Vagina (tissue), 2 donors: ENCODE results near the gene RRP8. TPM values are rescaled to one million over a fixed set of nuclear protein-coding genes. Genes with fewer than 3 reads are reported as not detected.

Source experiments
- DNase-seq, 2 donors: peaks; one replicate each; pipeline ENCODE4 v3.0.0-alpha.2; 2017; ENCODE audit errors: extremely low spot score in 2 of 2
- H3K27ac ChIP-seq: fragments of 200-600 bp; sonication (generic); one replicate; pipeline ENCODE4 v1.5.1; 2019
- H3K27me3 ChIP-seq: fragments of 200-600 bp; sonication (generic); one replicate; pipeline ENCODE4 v1.5.1; 2019
- H3K36me3 ChIP-seq, 2 donors: fragments of 200-600 bp; sonication (generic); one replicate each; pipeline ENCODE4 v1.5.1; 2017 to 2019
- H3K4me1 ChIP-seq: fragments of 200-600 bp; sonication (generic); one replicate; pipeline ENCODE4 v1.5.1; 2019
- H3K4me3 ChIP-seq, 2 donors: fragments of 200-600 bp; sonication (generic); 1 replicate in 1 of 2; 2 replicates in 1 of 2; pipeline ENCODE4 v1.5.1; 2016 to 2019
- H3K9me3 ChIP-seq: fragments of 200-600 bp; sonication (generic); one replicate; pipeline ENCODE4 v1.5.1; 2019
- CTCF ChIP-seq, 3 experiments: fragments of 450-650 bp in 2 of 3; fragments of 200-600 bp in 1 of 3; sonication (generic) in 1 of 3; IDR thresholded peaks; one replicate each; pipeline ENCODE4 v1.5.1; 2017 to 2019; ENCODE audit warnings: antibody characterized with exemption in 3 of 3, mild to moderate bottlenecking in 2 of 3, moderate library complexity in 2 of 3
- POLR2A ChIP-seq, 2 donors: fragments of 450-650 bp; IDR thresholded peaks; one replicate each; pipeline ENCODE4 v1.6.1; 2017; ENCODE audit warnings: antibody characterized with exemption in 2 of 2, mild to moderate bottlenecking in 2 of 2, moderate library complexity in 2 of 2
- POLR2AphosphoS5 ChIP-seq, 2 donors: sonication (generic); formaldehyde crosslinking; IDR thresholded peaks; one replicate each; pipeline ENCODE4 v1.9.0; 2017; ENCODE audit warnings: antibody characterized with exemption in 2 of 2, mild to moderate bottlenecking in 2 of 2, low read depth in 1 of 2; ENCODE audit not compliant: insufficient read depth in 1 of 2
- intact Hi-C: fragments of 100-400 bp; cut with DNase I; formaldehyde crosslinking; loops from one replicate; pipeline ENCODE4 v1.15.1; 2023
- total RNA-seq: library from RNA; depleted of rRNA; stranded (reverse); fragments of >200 nt; gene quantifications from one replicate; pipeline ENCODE4 v1.2.3, GENCODE V29; 2016

The RRP8 gene
- total RNA-seq, 1 donor from 2014 or later: 10.3 TPM

GRCh38 chr11:6612213-6613041 lies 9.0 kb upstream of the RRP8 start, which contains the start of gene TAF10:
TSS of gene TAF10 (minus strand) at chr11:6612216. CDS start at chr11:6612189, 27 bp downstream.
- peaks cover 33% of the 10 kb centered on the region for H3K4me1 ChIP-seq
- peak; percentile 97 for DNase-seq
- intact Hi-C loops: no loop called here

GRCh38 chr11:6611963-6612212 lies 8.5 kb upstream of the RRP8 start:
- Histone ChIP-seq H3K4me1 (peaks cover 35% of the 10 kb centered on the region), H3K36me3 (peaks cover 0 to 37% of the 10 kb centered on the region in 2 donors)

More at GRCh38 chr11:6612213-6613041, 9.0 kb upstream of the RRP8 start, which contains the start of gene TAF10:
- Histone ChIP-seq H3K9me3 (no peaks in the 10 kb centered on the region), H3K36me3 (peaks cover 0 to 37% of the 10 kb centered on the region in 2 donors), H3K27me3 (no peaks in the 10 kb centered on the region), H3K27ac (peak within 1 kb of the TSS; percentile 95), H3K4me3 (peak within 1 kb of the TSS; percentile 82 to 86)
- peak in 2 of 3 experiments; percentile 6 to 34 for TF ChIP-seq CTCF (IDR thresholded peaks at IDR 0.05)
- TF ChIP-seq POLR2A (IDR thresholded peaks at IDR 0.05): peak in 1 of 2 donors; percentile 95
- TF ChIP-seq POLR2AphosphoS5 (IDR thresholded peaks at IDR 0.05; ENCODE audit: insufficient read depth in 1 of 2, low read depth in 1 of 2): peak; percentile 84 to 99

GRCh38 chr11:6611092-6611962 lies 7.9 kb upstream of the RRP8 start:
- Histone ChIP-seq H3K36me3 (peaks cover 0 to 37% of the 10 kb centered on the region in 2 donors), H3K9me3 (no peaks in the 10 kb centered on the region), H3K4me3 (peak overlapping the region; percentile 82 to 86), H3K27me3 (no peaks in the 10 kb centered on the region), H3K4me1 (peaks cover 40% of the 10 kb centered on the region), H3K27ac (peak overlapping the region; percentile 95)
- peak; percentile 86 to 93 for DNase-seq
- intact Hi-C loops: no loop called here
- no peak for TF ChIP-seq POLR2A (IDR thresholded peaks at IDR 0.05)
- no peak for TF ChIP-seq POLR2AphosphoS5 (IDR thresholded peaks at IDR 0.05; ENCODE audit: insufficient read depth in 1 of 2, low read depth in 1 of 2)
- no peak for TF ChIP-seq CTCF (IDR thresholded peaks at IDR 0.05)

More at GRCh38 chr11:6611963-6612212, 8.5 kb upstream of the RRP8 start:
- DNase-seq: no peak
- TF ChIP-seq POLR2AphosphoS5 (IDR thresholded peaks at IDR 0.05; ENCODE audit: insufficient read depth in 1 of 2, low read depth in 1 of 2) (no peak), POLR2A (IDR thresholded peaks at IDR 0.05) (no peak), CTCF (IDR thresholded peaks at IDR 0.05) (no peak)
- Histone ChIP-seq H3K4me3 (peak overlapping the region; percentile 82 to 86), H3K9me3 (no peaks in the 10 kb centered on the region), H3K27me3 (no peaks in the 10 kb centered on the region), H3K27ac (peak overlapping the region; percentile 95)
- intact Hi-C loops: no loop called here

GRCh38 chr11:6610591-6610990 lies 7.2 kb upstream of the RRP8 start:
- no peak overlapping the region for H3K4me3 ChIP-seq
- peaks cover 48% of the 10 kb centered on the region for H3K4me1 ChIP-seq
- H3K27me3 ChIP-seq: no peaks in the 10 kb centered on the region
- no peaks in the 10 kb centered on the region for H3K9me3 ChIP-seq
- DNase-seq: peak in 1 of 2 donors; percentile 88
- H3K36me3 ChIP-seq: peaks cover 0 to 32% of the 10 kb centered on the region in 2 donors
- H3K27ac ChIP-seq: peak overlapping the region; percentile 95
- intact Hi-C loops: no loop called here
- TF ChIP-seq POLR2A (IDR thresholded peaks at IDR 0.05): no peak
- no peak for TF ChIP-seq CTCF (IDR thresholded peaks at IDR 0.05)
- no peak for TF ChIP-seq POLR2AphosphoS5 (IDR thresholded peaks at IDR 0.05; ENCODE audit: insufficient read depth in 1 of 2, low read depth in 1 of 2)
